Activated naive CD4-positive, alpha-beta T cell treated with anti-CD3 and anti-CD28 coated beads, Interleukin-2, amount 10 ng/mL, durations not matched to agents 5 hours and 36 hours (primary cell): ENCODE measurements around the gene OVOL2. TPM values are rescaled to one million over a fixed set of nuclear protein-coding genes. Genes with fewer than 3 reads are reported as not detected.

ENCODE experiments used
- total RNA-seq, 2 experiments: library from RNA; stranded (reverse); gene quantifications; one replicate each; pipeline ENCODE4 v1.2.3, GENCODE V29; 2021

The OVOL2 gene
- total RNA-seq, result not detected

GRCh38 chr20:18057101-18057993, at the start of gene OVOL2:
TSS of gene OVOL2 (minus strand) at chr20:18057916. CDS start at chr20:18057634, 282 bp downstream.

Other genes starting within 250 kb of the OVOL2 start
- 100 to 1,000 TPM; 141 to 149 TPM for gene SNX5, start 89.1 kb downstream of the OVOL2 start, total RNA-seq
- 10 to 100 TPM; 40.7 to 41.3 TPM for gene MGME1, start 88.9 kb downstream of the OVOL2 start, total RNA-seq
- gene KAT14, start 79.9 kb upstream of the OVOL2 start, total RNA-seq, result 10 to 100 TPM; 14.5 to 15.8 TPM
- 10 to 100 TPM; 13.6 to 14.4 TPM for gene PET117, start 79.9 kb upstream of the OVOL2 start, total RNA-seq
- 10 to 100 TPM in 1 of 2 experiments, 1 to 10 TPM in 1; 8.2 to 10.3 TPM for gene ZNF133, start 230.6 kb upstream of the OVOL2 start, total RNA-seq